Neural cell (in vitro differentiated cells): Measurements from ENCODE around the gene USP35. TPM values are rescaled to one million over a fixed set of nuclear protein-coding genes. Genes with fewer than 3 reads are reported as not detected.

Source experiments
- H2AFZ ChIP-seq: fragments of 200-600, 300-800 bp; sonication (generic), shearing (Covaris generic); 2 replicates; pipeline ENCODE4 v1.6.0; 2014; ENCODE audit warnings: low read depth, mild to moderate bottlenecking, antibody characterized with exemption, low read length, moderate library complexity
- H3F3A ChIP-seq: fragments of 200-600 bp; shearing (Covaris generic); 2 replicates; pipeline ENCODE4 v1.6.1; 2016; ENCODE audit warnings: mild to moderate bottlenecking, moderate library complexity, mixed read lengths, antibody characterized with exemption, low read length; ENCODE audit not compliant: insufficient read depth, poor library complexity, severe bottlenecking
- H3K27ac ChIP-seq: fragments of 200-600, 300-800 bp; sonication (generic), shearing (Covaris generic); 2 replicates; pipeline ENCODE4 v1.5.1; 2014; ENCODE audit warnings: mild to moderate bottlenecking, low read length, moderate library complexity
- H3K27me3 ChIP-seq: fragments of 300-800, 200-600 bp; sonication (generic), shearing (Covaris generic); 2 replicates; pipeline ENCODE4 v1.6.0; 2014; ENCODE audit warnings: mild to moderate bottlenecking, low read depth, low read length, moderate library complexity; ENCODE audit not compliant: insufficient read depth
- H3K36me3 ChIP-seq: fragments of 300-800, 200-600 bp; sonication (generic), shearing (Covaris generic); 2 replicates; pipeline ENCODE4 v1.5.1; 2014; ENCODE audit warnings: mild to moderate bottlenecking, antibody characterized with exemption, low read length, moderate library complexity; ENCODE audit not compliant: insufficient read depth
- H3K4me2 ChIP-seq: fragments of 300-800, 200-600 bp; sonication (generic), shearing (Covaris generic); 2 replicates; pipeline ENCODE4 v1.6.0; 2014; ENCODE audit warnings: mild to moderate bottlenecking, low read length
- H3K4me3 ChIP-seq: fragments of 300-800, 200-600 bp; sonication (generic), shearing (Covaris generic); 2 replicates; pipeline ENCODE4 v1.5.1; 2014; ENCODE audit warnings: mild to moderate bottlenecking, low read length, moderate library complexity
- H3K79me2 ChIP-seq: fragments of 200-600 bp; shearing (Covaris generic); replicated peaks from 2 replicates; pipeline ENCODE4 v1.6.0; 2014; ENCODE audit warnings: mild to moderate bottlenecking, low read length, moderate library complexity; ENCODE audit not compliant: insufficient read depth
- H3K9ac ChIP-seq: fragments of 300-800, 200-600 bp; sonication (generic), shearing (Covaris generic); 2 replicates; pipeline ENCODE4 v1.6.1; 2016; ENCODE audit warnings: mild to moderate bottlenecking, low read length, mixed read lengths
- H3K9me2 ChIP-seq: fragments of 200-600 bp; shearing (Covaris generic); 2 replicates; pipeline ENCODE4 v1.6.1; 2016; ENCODE audit warnings: mild to moderate bottlenecking, low read length, mixed read lengths; ENCODE audit not compliant: insufficient read depth
- H3K9me3 ChIP-seq: fragments of 200-600, 300-800 bp; sonication (generic), shearing (Covaris generic); 2 replicates; pipeline ENCODE4 v1.6.1; 2016; ENCODE audit warnings: mild to moderate bottlenecking, mixed run types, low read length, moderate library complexity, mixed read lengths
- H4K20me1 ChIP-seq: fragments of 200-600 bp; shearing (Covaris generic); 2 replicates; pipeline ENCODE4 v1.6.1; 2016; ENCODE audit warnings: mild to moderate bottlenecking, mixed run types; ENCODE audit not compliant: insufficient read depth
- EP300 ChIP-seq: fragments of 450-650 bp; conservative IDR thresholded peaks from 2 replicates; pipeline ENCODE4 v1.6.1; 2014; ENCODE audit warnings: antibody characterized with exemption, mild to moderate bottlenecking, moderate library complexity; ENCODE audit not compliant: poor library complexity, severe bottlenecking
- EZH2 ChIP-seq: fragments of 200-600, 300-800 bp; shearing (Covaris generic), sonication (generic); IDR thresholded peaks from 2 replicates; pipeline ENCODE4 v1.6.1; 2014; ENCODE audit warnings: antibody characterized with exemption, low read length, borderline replicate concordance, mild to moderate bottlenecking; ENCODE audit not compliant: insufficient read depth, poor library complexity, severe bottlenecking
- MXI1 ChIP-seq: fragments of 450-650 bp; conservative IDR thresholded peaks from 2 replicates; pipeline ENCODE4 v1.6.1; 2014; ENCODE audit warnings: antibody characterized with exemption, mild to moderate bottlenecking; ENCODE audit not compliant: poor library complexity, severe bottlenecking
- POLR2AphosphoS5 ChIP-seq: IDR thresholded peaks from 2 replicates; pipeline ENCODE4 v1.6.1; 2012
- RAD21 ChIP-seq: fragments of 450-650 bp; conservative IDR thresholded peaks from 2 replicates; pipeline ENCODE4 v1.6.1; 2014; ENCODE audit warnings: antibody characterized with exemption, mild to moderate bottlenecking, moderate library complexity
- SMC3 ChIP-seq: fragments of 450-650 bp; conservative IDR thresholded peaks from 2 replicates; pipeline ENCODE4 v1.6.1; 2014; ENCODE audit warnings: antibody characterized with exemption, mild to moderate bottlenecking, moderate library complexity; ENCODE audit not compliant: poor library complexity
- TAF1 ChIP-seq: IDR thresholded peaks from 2 replicates; pipeline ENCODE4 v1.6.1; 2012; ENCODE audit warnings: low read depth
- polyA plus RNA-seq: library from polyadenylated mRNA; depleted of rRNA; stranded (reverse); fragments of >200 nt; gene quantifications from 2 replicates; pipeline ENCODE4 v1.2.3, GENCODE V29; 2014
- TF ChIP-seq, protein P1 (sequence below): IDR thresholded peaks from 2 replicates; pipeline ENCODE4 v1.6.1; 2012; ENCODE audit warnings: borderline replicate concordance
- TF ChIP-seq, protein P2 (sequence below): fragments of 450-650 bp; IDR thresholded peaks from 2 replicates; pipeline ENCODE4 v1.5.1; 2014; ENCODE audit warnings: antibody characterized with exemption, mild to moderate bottlenecking, moderate library complexity; ENCODE audit not compliant: poor library complexity, severe bottlenecking

Gene USP35
- polyA plus RNA-seq, 1 donor from 2014 or later: 12.9 TPM

DNA sequence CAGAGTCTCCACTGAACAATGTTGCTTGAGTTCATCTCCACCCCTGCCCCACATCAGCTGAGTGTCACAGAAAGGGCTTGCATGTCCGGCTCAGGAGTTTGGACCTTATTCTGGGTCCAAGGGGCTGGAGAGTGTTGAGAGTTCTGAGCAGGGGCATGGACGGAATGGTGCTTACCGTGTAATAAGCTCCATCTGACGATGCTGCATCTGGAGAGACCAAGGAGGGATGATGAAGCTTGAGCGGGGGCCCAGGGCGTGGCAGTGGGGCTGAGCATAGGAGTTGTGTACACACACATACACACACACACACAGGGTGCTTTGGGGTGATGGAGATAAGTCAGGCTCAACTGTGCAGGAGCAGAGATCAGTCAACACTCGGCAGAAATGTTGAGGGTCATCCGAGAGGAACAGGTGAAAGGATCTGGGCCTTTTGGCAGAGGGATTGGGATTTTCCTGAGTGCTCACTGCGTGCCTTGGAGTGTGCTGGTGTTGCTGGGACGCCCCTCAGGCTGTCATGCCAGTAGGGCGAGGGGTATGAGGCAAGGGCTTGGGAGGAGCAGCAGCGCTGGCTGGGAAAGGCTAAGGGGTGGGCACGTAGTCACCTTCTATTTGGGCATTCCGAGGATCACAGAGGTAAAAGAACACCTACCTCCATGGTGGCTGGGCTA is 2.3 kb downstream of the USP35 start:
- no peaks in the 10 kb centered on the region for H3K9me3 ChIP-seq
- no peaks in the 10 kb centered on the region for H3F3A ChIP-seq
- no peaks in the 10 kb centered on the region for H3K36me3 ChIP-seq
- H3K9ac ChIP-seq: no peak overlapping the region
- H3K4me2 ChIP-seq: no peak overlapping the region
- no peak overlapping the region for H2AFZ ChIP-seq
- H3K27ac ChIP-seq: no peak overlapping the region
- no peaks in the 10 kb centered on the region for H3K27me3 ChIP-seq
- no peaks in the 10 kb centered on the region for H4K20me1 ChIP-seq
- H3K9me2 ChIP-seq: no peaks in the 10 kb centered on the region
- H3K4me3 ChIP-seq: no peak overlapping the region
- peaks cover 14% of the 10 kb centered on the region for H3K79me2 ChIP-seq
- TF ChIP-seq MXI1 (no peak), TAF1 (no peak), POLR2AphosphoS5 (no peak), RAD21 (no peak), EP300 (no peak), EZH2 (no peak), SMC3 (no peak)
- TF ChIP-seq, protein P1, sequence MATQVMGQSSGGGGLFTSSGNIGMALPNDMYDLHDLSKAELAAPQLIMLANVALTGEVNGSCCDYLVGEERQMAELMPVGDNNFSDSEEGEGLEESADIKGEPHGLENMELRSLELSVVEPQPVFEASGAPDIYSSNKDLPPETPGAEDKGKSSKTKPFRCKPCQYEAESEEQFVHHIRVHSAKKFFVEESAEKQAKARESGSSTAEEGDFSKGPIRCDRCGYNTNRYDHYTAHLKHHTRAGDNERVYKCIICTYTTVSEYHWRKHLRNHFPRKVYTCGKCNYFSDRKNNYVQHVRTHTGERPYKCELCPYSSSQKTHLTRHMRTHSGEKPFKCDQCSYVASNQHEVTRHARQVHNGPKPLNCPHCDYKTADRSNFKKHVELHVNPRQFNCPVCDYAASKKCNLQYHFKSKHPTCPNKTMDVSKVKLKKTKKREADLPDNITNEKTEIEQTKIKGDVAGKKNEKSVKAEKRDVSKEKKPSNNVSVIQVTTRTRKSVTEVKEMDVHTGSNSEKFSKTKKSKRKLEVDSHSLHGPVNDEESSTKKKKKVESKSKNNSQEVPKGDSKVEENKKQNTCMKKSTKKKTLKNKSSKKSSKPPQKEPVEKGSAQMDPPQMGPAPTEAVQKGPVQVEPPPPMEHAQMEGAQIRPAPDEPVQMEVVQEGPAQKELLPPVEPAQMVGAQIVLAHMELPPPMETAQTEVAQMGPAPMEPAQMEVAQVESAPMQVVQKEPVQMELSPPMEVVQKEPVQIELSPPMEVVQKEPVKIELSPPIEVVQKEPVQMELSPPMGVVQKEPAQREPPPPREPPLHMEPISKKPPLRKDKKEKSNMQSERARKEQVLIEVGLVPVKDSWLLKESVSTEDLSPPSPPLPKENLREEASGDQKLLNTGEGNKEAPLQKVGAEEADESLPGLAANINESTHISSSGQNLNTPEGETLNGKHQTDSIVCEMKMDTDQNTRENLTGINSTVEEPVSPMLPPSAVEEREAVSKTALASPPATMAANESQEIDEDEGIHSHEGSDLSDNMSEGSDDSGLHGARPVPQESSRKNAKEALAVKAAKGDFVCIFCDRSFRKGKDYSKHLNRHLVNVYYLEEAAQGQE: no peak
- TF ChIP-seq, protein P2, sequence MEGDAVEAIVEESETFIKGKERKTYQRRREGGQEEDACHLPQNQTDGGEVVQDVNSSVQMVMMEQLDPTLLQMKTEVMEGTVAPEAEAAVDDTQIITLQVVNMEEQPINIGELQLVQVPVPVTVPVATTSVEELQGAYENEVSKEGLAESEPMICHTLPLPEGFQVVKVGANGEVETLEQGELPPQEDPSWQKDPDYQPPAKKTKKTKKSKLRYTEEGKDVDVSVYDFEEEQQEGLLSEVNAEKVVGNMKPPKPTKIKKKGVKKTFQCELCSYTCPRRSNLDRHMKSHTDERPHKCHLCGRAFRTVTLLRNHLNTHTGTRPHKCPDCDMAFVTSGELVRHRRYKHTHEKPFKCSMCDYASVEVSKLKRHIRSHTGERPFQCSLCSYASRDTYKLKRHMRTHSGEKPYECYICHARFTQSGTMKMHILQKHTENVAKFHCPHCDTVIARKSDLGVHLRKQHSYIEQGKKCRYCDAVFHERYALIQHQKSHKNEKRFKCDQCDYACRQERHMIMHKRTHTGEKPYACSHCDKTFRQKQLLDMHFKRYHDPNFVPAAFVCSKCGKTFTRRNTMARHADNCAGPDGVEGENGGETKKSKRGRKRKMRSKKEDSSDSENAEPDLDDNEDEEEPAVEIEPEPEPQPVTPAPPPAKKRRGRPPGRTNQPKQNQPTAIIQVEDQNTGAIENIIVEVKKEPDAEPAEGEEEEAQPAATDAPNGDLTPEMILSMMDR: no peak

DNA sequence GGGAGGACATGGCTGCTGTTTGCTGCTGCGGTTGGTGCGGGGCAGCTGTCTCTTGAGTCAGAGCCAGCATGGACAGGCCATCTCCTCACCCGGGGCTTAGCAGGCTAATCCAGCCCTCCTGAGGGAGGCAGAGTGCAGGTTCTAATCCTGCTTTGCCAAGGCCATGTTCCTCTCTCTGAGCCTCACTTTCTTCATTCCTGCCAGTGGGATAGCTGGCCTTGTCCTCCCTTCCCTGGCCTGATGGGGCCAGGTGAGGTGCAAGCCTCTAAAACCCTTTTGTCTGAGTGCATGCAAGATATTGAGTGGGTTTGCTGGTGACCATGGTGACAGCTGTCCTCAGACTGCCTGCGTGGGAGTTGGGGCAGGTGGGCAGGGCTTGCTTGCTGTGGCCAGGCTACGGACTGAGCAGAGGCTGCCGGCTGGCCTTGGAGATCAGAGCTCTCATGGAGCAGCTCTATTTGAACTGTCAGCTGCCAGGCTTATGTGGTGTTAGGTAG is 3.6 kb downstream of the USP35 start:
- H2AFZ ChIP-seq: no peak overlapping the region
- H3K4me3 ChIP-seq: no peak overlapping the region
- H4K20me1 ChIP-seq: no peaks in the 10 kb centered on the region
- H3K9me2 ChIP-seq: no peaks in the 10 kb centered on the region
- no peaks in the 10 kb centered on the region for H3K27me3 ChIP-seq
- H3K9me3 ChIP-seq: no peaks in the 10 kb centered on the region
- H3K36me3 ChIP-seq: no peaks in the 10 kb centered on the region
- no peak overlapping the region for H3K27ac ChIP-seq
- no peak overlapping the region for H3K4me2 ChIP-seq
- peaks cover 14% of the 10 kb centered on the region for H3K79me2 ChIP-seq
- H3F3A ChIP-seq: no peaks in the 10 kb centered on the region
- TF ChIP-seq, protein P1: no peak
- TF ChIP-seq EP300 (no peak), POLR2AphosphoS5 (no peak), SMC3 (no peak), MXI1 (no peak), TAF1 (no peak), EZH2 (no peak), RAD21 (no peak)
- TF ChIP-seq, protein P2: no peak
- H3K9ac ChIP-seq: no peak overlapping the region
